NCI-H2107 treated with DMSO at 0.1 percent for 48 hours (cell line): ENCODE measurements around the gene HACE1.
"Not testable (repeated sequence)": the region's sequence is repeated elsewhere in the genome, so short reads cannot be mapped to it uniquely, and the experiment has no call there.

Experiments
- DNase-seq: peaks from one replicate; lab custom pipeline; 2025; ENCODE audit not compliant: unreplicated experiment; lab: John Stamatoyannopoulos, UW

The HACE1 gene

GRCh38 chr6:104859225-104860146 lies at the start of gene HACE1:
HACE1 (minus strand) TSS chr6:104859919; CDS start chr6:104859642, 277 bp downstream.
- DNase-seq = peak; percentile 72

DNA sequence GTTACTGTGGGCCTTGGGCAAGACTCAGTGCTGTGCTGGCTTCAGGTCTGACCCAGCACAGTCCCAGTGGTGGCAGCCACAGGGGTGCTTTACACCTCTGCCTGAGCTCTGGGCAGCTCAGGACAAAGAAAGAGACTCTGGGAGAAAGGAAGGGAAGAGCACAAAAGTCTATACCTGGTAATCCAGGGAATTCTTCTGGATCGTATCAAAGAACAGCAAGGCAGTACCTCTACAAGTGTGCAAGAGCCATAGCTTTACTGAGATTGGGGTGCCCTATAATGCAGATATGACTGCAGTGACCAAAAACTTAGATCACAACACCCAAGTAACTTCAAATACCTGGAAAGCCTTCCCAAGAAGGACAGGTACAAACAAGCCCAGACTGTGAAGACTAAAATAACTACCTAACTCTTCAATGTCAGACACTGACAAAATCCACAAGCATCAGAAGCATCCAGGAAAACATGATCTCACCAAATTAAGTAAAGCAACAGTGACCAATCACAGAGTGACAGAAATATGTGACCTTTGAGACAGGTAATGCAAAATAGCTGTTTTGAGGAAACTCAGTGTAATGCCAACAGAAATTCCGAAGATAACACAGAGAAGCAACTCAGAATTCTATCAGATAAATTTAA lies 49.3 kb upstream of the HACE1 start:
- DNase-seq = no peak

GRCh38 chr6:104908031-104908887 lies 48.5 kb upstream of the HACE1 start:
- no peak for DNase-seq

GRCh38 chr6:104898893-104899292 lies 39.2 kb upstream of the HACE1 start:
- not testable (repeated sequence) for DNase-seq

- no peak for DNase-seq
Observed at GRCh38 chr6:104896914-104897313, 37.2 kb upstream of the HACE1 start.

- DNase-seq = no peak
Observed at GRCh38 chr6:104888066-104888465, 28.3 kb upstream of the HACE1 start.

- no peak for DNase-seq
Observed at GRCh38 chr6:104887350-104887749, 27.6 kb upstream of the HACE1 start.

DNA sequence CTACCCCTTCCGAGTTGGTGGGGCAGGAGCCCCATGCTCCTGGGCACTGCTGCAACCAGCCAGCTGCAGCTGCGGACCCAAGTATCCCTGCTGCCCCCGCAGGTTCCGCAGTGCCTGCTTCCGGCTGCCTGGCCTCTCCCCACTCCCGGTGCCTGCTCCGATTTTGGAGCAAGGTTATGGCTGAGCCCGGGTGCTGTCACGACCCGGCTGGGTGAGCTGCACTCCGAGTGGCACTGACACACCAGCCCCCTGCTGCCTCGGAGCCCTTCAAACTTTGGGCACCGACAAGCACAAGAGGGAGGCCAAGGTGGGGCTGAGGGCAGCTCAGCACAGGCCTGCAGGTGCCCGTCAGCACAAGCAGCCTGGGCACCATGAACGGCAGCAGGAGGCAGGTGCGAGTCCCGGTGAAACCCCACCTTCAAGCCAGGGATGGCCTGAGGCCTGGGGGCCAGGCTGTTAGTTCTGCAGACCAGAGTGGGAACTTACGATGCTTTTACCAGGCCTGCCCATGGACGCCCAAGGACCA lies 25.9 kb upstream of the HACE1 start:
- DNase-seq = no peak

- DNase-seq = no peak
Observed at GRCh38 chr6:104884867-104885517, 25.3 kb upstream of the HACE1 start.

- no peak for DNase-seq
Observed at GRCh38 chr6:104881964-104882668, 22.4 kb upstream of the HACE1 start.

DNA sequence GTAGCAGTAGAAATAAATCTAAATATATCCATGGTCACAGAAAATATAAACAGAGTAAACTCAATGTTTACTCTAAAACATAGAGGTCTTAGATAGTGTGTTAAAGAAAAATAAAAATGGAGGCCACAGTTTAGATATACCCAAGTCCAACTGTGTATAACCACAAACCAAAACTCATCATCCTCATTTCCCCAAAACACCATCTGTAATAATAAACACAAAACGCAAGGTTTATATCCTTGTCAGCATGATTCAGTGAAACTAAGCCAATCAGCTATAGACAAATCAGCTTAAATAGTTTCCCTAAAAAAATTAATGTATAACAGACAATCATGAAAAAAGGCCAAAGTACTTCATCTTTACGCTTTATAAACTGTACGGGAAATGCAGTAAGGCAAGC lies 2.7 kb upstream of the HACE1 start:
- DNase-seq = no peak

DNA sequence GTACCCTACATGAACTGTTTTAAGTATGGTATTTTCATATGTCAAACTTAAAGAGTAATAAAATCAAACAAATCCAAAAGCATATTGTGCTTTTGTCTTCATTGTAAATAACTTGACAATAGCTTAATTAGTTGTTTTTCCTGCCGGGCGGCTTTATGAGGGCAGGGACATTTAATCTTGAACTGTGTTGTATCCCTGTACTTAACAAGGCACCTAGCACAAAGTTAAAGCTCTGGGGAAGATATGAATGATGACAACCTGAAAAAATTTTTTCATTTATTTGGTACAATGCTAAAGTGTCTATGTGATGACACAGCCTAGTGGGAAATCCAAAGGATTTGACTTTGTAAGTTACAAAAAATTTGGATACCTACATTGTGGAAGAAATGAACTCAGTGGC lies 502 bp upstream of the HACE1 start:
- DNase-seq = no peak

- DNase-seq = no peak
Observed at GRCh38 chr6:104858642-104859041, 1.1 kb downstream of the HACE1 start.

DNA sequence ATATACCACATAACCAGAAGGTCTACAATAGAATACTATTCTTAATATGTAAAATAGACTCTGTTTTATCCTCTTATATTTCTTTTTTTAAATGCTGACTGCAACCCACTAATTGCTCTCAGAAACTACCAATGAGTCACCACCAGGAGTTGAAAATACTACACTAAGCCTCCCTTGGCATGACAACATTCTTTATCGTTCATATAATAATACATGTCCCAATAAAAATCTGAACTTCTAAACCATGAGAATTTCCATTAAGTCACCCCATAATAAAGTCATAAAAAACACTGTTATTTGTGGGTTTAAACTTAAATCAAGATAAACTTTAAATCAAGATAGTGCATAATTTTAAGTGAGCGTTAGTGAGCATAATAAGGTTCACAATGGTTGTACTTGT lies 4.2 kb downstream of the HACE1 start:
- DNase-seq = no peak

DNA sequence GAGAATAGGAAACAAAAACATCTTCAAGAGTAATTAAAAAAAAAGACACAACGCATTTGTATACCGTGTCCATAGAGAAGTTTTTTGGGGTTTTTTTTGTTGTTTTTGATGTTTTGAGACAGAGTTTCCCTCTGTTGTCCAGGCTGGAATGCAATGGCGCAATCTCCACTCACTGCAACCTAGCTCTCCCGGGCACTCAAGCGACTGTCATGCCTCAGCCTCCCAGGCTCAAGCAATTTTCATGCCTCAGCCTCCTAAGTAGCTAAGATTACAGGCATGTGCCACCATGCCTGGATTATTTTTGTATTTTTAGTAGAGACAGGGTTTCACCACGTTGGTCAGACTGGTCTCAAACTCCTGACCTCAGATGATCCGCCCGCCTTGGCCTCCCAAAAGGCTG lies 12.0 kb downstream of the HACE1 start:
- not testable (repeated sequence) for DNase-seq

DNA sequence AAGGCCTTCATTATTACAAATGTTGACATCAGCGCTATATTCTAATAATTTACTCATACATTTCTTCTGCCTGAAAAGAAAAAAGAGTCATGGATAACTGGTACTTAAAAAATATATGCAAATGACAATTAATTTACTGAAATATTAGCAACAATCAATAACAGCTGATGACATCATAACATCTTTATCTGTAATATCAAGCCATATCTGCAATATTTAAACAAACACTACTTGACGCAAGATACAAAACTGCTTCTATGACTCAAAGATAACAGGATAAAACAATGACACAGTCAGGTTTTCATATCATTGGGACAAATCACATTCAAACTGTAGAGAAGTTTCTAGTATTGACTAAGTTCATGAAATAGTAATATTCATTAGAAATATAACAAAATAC lies 16.5 kb downstream of the HACE1 start:
- DNase-seq = no peak

- no peak for DNase-seq
Observed at GRCh38 chr6:104837158-104837557, 22.6 kb downstream of the HACE1 start.

DNA sequence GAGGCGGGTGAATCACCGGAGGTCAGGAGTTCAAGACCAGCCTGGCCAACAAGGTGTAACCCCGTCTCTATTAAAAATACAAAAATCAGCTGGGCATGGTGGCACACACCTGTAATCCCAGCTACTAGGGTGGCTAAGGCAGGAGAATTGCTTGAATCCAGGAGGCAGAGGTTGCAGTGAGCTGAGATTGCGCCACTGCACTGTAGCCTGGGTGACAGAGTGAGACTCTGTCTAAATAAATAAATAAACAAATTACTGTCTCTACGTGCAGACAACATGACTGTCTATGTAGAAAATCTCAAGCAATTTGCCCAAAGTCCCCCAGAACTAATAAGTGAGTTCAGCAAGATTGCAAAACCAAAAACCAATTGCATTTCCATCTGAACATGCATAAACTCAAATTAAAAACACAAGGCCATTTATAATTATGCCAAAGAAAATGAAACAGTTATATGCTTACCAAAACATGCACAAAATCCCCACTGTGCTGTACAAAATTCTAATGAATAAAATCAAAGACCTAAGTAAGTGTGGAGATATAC lies 23.2 kb downstream of the HACE1 start:
- DNase-seq = not testable (repeated sequence)

DNA sequence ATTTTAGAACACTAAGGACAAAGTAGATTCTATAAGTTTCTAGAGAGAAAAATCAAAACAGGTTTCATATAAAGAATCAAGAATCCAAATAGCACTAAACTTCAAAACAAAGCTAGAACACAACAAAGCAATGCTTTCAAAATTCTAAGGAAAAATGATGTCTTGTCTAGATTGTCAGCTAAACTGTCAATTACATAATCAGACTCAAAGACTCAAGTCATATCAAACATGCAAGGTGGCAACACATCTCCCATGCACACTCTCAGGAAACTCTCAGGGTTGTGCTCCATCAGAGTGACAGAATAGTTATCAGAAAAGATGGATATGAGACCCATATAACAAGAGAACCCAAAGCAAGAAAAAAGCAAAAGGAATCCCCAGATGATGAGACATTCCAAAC lies 23.9 kb downstream of the HACE1 start:
- no peak for DNase-seq
